ENCODE data around the gene COL6A6.

GRCh38 chr3:130516645-130517512 is at the start of gene COL6A6:
- TF ChIP-seq CTCF (IDR thresholded peaks at IDR 0.05; ENCODE audit: insufficient read depth, low read length, poor library complexity, severe bottlenecking) (no peak), EZH2phosphoT487 (conservative IDR thresholded peaks at IDR 0.05; ENCODE audit: low read length) (no peak)

Data from SU-DHL-6 (cell line).